ENCODE results near the gene ZNF628.
A peak's percentile ranks its signal among the peaks of the same experiment; 100 is the strongest.

The ZNF628 gene

GRCh38 chr19:55528030-55528803 lies 51.8 kb downstream of the ZNF628 start (continued):
- TF ChIP-seq ZNF626 (tag by site-specific recombination; IDR thresholded peaks at IDR 0.05) (no peak), ZNF645 (tag by site-specific recombination; IDR thresholded peaks at IDR 0.05) (no peak), ZNF350 (tag by site-specific recombination; IDR thresholded peaks at IDR 0.05) (no peak), ZNF140 (tag by site-specific recombination; IDR thresholded peaks at IDR 0.05) (no peak), ZBTB7A (tag by site-specific recombination; IDR thresholded peaks at IDR 0.05; ENCODE audit: low read depth) (no peak), ZNF114 (tag by site-specific recombination; IDR thresholded peaks at IDR 0.05) (no peak), ZNF600 (tag by site-specific recombination; IDR thresholded peaks at IDR 0.05) (peak; percentile 49; the same call in 1 of the 2 replicates), ZNF37A (tag by site-specific recombination; IDR thresholded peaks at IDR 0.05) (no peak), HOXC10 (CRISPR knock-in tag; IDR thresholded peaks at IDR 0.05) (no peak), ZFHX2 (tag by site-specific recombination; conservative IDR thresholded peaks at IDR 0.05) (peak; percentile 35; the same call in 1 of the 2 replicates), ZNF560 (tag by site-specific recombination; IDR thresholded peaks at IDR 0.05; ENCODE audit: borderline replicate concordance) (no peak), GLIS1 (tag by site-specific recombination; IDR thresholded peaks at IDR 0.05) (peak; percentile 77), BCL11B (tag by site-specific recombination; IDR thresholded peaks at IDR 0.05; ENCODE audit: low read depth) (no peak), ZNF169 (tag by site-specific recombination; IDR thresholded peaks at IDR 0.05) (no peak), ZNF138 (tag by site-specific recombination; IDR thresholded peaks at IDR 0.05; ENCODE audit: borderline replicate concordance) (no peak), ZNF26 (tag by site-specific recombination; IDR thresholded peaks at IDR 0.05) (no peak), MYNN (tag by site-specific recombination; IDR thresholded peaks at IDR 0.05; ENCODE audit: borderline replicate concordance) (no peak)
- TF ChIP-seq, protein P1, sequence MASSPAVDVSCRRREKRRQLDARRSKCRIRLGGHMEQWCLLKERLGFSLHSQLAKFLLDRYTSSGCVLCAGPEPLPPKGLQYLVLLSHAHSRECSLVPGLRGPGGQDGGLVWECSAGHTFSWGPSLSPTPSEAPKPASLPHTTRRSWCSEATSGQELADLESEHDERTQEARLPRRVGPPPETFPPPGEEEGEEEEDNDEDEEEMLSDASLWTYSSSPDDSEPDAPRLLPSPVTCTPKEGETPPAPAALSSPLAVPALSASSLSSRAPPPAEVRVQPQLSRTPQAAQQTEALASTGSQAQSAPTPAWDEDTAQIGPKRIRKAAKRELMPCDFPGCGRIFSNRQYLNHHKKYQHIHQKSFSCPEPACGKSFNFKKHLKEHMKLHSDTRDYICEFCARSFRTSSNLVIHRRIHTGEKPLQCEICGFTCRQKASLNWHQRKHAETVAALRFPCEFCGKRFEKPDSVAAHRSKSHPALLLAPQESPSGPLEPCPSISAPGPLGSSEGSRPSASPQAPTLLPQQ (tag by site-specific recombination; IDR thresholded peaks at IDR 0.05): no peak
- TF ChIP-seq, protein P2, sequence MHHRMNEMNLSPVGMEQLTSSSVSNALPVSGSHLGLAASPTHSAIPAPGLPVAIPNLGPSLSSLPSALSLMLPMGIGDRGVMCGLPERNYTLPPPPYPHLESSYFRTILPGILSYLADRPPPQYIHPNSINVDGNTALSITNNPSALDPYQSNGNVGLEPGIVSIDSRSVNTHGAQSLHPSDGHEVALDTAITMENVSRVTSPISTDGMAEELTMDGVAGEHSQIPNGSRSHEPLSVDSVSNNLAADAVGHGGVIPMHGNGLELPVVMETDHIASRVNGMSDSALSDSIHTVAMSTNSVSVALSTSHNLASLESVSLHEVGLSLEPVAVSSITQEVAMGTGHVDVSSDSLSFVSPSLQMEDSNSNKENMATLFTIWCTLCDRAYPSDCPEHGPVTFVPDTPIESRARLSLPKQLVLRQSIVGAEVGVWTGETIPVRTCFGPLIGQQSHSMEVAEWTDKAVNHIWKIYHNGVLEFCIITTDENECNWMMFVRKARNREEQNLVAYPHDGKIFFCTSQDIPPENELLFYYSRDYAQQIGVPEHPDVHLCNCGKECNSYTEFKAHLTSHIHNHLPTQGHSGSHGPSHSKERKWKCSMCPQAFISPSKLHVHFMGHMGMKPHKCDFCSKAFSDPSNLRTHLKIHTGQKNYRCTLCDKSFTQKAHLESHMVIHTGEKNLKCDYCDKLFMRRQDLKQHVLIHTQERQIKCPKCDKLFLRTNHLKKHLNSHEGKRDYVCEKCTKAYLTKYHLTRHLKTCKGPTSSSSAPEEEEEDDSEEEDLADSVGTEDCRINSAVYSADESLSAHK (tag by site-specific recombination; IDR thresholded peaks at IDR 0.05): peak; percentile 22; the same call in 1 of the 2 replicates

GRCh38 chr19:55529636-55530234 lies 53.3 kb downstream of the ZNF628 start:
- H3K36me3 ChIP-seq (ENCODE audit: control insufficient read depth in 2 of 2, insufficient read depth in 1 of 2, low read length in 2 of 2): no peaks in the 10 kb centered on the region
- no peak overlapping the region for H3K4me3 ChIP-seq (ENCODE audit: low read depth, low read length)
- ChIA-PET CTCF (interaction anchor here (0.9 kb wide), 1 partner anchor 103 kb away, joined by 4 read pairs; no protein-coding TSS in a partner anchor), POLR2A (no interaction called here)
- no peaks in the 10 kb centered on the region for H3K4me1 ChIP-seq (ENCODE audit: control insufficient read depth, insufficient read depth, low read length)
- no peaks in the 10 kb centered on the region for H3K9me3 ChIP-seq (ENCODE audit: control insufficient read depth, insufficient read depth, low read depth, low read length)
- H3K27ac ChIP-seq (ENCODE audit: extremely low read depth, low read depth, low read length): no peak overlapping the region
- TF ChIP-seq ZNF37A (tag by site-specific recombination; IDR thresholded peaks at IDR 0.05) (no peak), GLIS2 (tag by site-specific recombination; IDR thresholded peaks at IDR 0.05) (no peak), ZNF211 (tag by site-specific recombination; IDR thresholded peaks at IDR 0.05; ENCODE audit: low read depth) (no peak), IKZF3 (tag by site-specific recombination; IDR thresholded peaks at IDR 0.05) (no peak), ZNF670 (tag by site-specific recombination; IDR thresholded peaks at IDR 0.05; ENCODE audit: low read depth) (no peak), ZNF354C (tag by site-specific recombination; IDR thresholded peaks at IDR 0.05; ENCODE audit: borderline replicate concordance, low read depth) (no peak), SP3 (tag by site-specific recombination; IDR thresholded peaks at IDR 0.05) (no peak), ZFP3 (tag by site-specific recombination; IDR thresholded peaks at IDR 0.05; ENCODE audit: low read depth) (no peak)
- TF ChIP-seq, protein P3, sequence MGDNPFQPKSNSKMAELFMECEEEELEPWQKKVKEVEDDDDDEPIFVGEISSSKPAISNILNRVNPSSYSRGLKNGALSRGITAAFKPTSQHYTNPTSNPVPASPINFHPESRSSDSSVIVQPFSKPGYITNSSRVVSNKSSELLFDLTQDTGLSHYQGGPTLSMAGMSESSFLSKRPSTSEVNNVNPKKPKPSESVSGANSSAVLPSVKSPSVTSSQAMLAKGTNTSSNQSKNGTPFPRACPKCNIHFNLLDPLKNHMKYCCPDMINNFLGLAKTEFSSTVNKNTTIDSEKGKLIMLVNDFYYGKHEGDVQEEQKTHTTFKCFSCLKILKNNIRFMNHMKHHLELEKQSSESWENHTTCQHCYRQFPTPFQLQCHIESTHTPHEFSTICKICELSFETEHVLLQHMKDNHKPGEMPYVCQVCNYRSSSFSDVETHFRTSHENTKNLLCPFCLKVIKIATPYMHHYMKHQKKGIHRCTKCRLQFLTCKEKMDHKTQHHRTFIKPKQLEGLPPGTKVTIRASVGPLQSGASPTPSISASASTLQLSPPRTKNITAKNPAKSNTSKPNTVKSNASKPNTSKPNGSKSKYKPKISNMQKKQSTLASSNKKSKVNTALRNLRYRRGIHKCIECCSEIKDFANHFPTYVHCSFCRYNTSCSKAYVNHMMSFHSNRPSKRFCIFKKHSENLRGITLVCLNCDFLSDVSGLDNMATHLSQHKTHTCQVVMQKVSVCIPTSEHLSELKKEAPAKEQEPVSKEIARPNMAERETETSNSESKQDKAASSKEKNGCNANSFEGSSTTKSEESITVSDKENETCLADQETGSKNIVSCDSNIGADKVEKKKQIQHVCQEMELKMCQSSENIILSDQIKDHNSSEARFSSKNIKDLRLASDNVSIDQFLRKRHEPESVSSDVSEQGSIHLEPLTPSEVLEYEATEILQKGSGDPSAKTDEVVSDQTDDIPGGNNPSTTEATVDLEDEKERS (tag by site-specific recombination; IDR thresholded peaks at IDR 0.05): no peak

Measured in HEK293 (cell line).